GM18868 (cell line): ENCODE results near the gene NEUROG2.
A peak's percentile ranks its signal among the peaks of the same experiment; 100 is the strongest.
"Not testable (repeated sequence)": the region's sequence is repeated elsewhere in the genome, so short reads cannot be mapped to it uniquely, and the experiment has no call there.

Source experiments
- ATAC-seq: cut with Tn5 transposase; IDR thresholded peaks from one replicate; pipeline ENCODE4 v1.9.1; 2021; ENCODE audit warnings: mild to moderate bottlenecking, moderate library complexity; ENCODE audit not compliant: unreplicated experiment

Gene NEUROG2

GRCh38 chr4:112516066-112516470 is at the start of gene NEUROG2:
Gene NEUROG2 (minus strand): TSS chr4:112516180. CDS start chr4:112515475, 705 bp downstream.
- ATAC-seq, result no peak

GRCh38 chr4:112564706-112565270 is 48.8 kb upstream of the NEUROG2 start:
- ATAC-seq, result no peak

GRCh38 chr4:112563431-112564200 is 47.6 kb upstream of the NEUROG2 start:
- no peak for ATAC-seq

GRCh38 chr4:112562254-112562879 is 46.4 kb upstream of the NEUROG2 start:
- no peak for ATAC-seq

GRCh38 chr4:112560084-112560483 is 44.1 kb upstream of the NEUROG2 start:
- ATAC-seq, result peak; percentile 67

GRCh38 chr4:112559053-112559452 is 43.1 kb upstream of the NEUROG2 start:
- ATAC-seq, result no peak

- ATAC-seq, result no peak
These were observed 41.9 kb upstream of the NEUROG2 start for GRCh38 chr4:112557676-112558411.

- not testable (repeated sequence) for ATAC-seq
These were observed 38.3 kb upstream of the NEUROG2 start for GRCh38 chr4:112554271-112554670.

- no peak for ATAC-seq
These were observed 36.7 kb upstream of the NEUROG2 start for GRCh38 chr4:112552668-112553067.

GRCh38 chr4:112550728-112551127 is 34.7 kb upstream of the NEUROG2 start:
- ATAC-seq, result no peak

- ATAC-seq, result no peak
These were observed 30.5 kb upstream of the NEUROG2 start for GRCh38 chr4:112546476-112546875.

- ATAC-seq, result no peak
These were observed 29.4 kb upstream of the NEUROG2 start for GRCh38 chr4:112545346-112545745.

- ATAC-seq, result no peak
These were observed 24.7 kb upstream of the NEUROG2 start for GRCh38 chr4:112540695-112541094.

GRCh38 chr4:112536123-112536522 is 20.1 kb upstream of the NEUROG2 start:
- ATAC-seq, result no peak

GRCh38 chr4:112532267-112532666 is 16.3 kb upstream of the NEUROG2 start:
- no peak for ATAC-seq

GRCh38 chr4:112531146-112531545 is 15.2 kb upstream of the NEUROG2 start:
- no peak for ATAC-seq

- ATAC-seq, result no peak
These were observed 10.1 kb upstream of the NEUROG2 start for GRCh38 chr4:112526061-112526460.

GRCh38 chr4:112523764-112524505 is 8.0 kb upstream of the NEUROG2 start:
- peak; percentile 80 for ATAC-seq

- ATAC-seq, result peak; percentile 41
These were observed 7.2 kb upstream of the NEUROG2 start for GRCh38 chr4:112523008-112523721.

- not testable (repeated sequence) for ATAC-seq
These were observed 6.5 kb upstream of the NEUROG2 start for GRCh38 chr4:112522431-112522830.
